ENCODE measurements around the gene SZT2. TPM values are rescaled to one million over a fixed set of nuclear protein-coding genes. Genes with fewer than 3 reads are reported as not detected.

SZT2 gene
- total and polyA plus RNA-seq, 2 of the 13 experiments (the other 11 are each of a cell fraction or from before 2014, with no cell fraction given), result 8.0 to 8.8 TPM

DNA sequence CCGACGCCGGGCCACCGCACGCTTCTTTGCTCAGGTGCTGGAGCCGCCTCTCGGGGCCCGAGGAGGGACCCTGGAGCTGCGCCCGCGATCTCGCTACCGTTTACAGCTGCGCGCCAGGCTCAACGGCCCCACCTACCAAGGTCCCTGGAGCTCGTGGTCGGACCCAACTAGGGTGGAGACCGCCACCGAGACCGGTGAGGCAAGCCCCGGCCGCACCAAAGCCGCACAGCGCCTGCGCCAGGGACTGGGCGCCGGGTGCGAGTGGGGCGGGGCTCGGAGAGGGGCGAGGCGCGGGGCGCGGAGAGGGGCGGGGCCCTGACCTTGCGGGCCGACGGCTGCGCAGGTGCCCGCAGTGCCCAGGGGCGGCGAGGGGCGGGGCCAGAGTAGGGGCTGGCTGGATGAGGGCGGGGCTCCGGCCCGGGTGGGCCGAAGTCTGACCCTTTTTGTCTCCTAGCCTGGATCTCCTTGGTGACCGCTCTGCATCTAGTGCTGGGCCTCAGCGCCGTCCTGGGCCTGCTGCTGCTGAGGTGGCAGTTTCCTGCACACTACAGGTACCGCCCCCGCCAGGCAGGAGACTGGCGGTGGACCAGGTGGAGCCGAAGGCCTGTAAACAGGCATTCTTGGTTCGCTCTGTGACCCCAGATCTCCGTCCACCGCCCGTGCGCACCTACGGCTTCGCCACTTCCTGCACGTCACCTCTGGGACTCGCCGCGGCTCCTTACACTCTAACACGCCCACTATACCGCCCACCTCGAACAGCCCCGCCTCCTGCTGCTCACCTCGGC, 40.7 kb upstream of the SZT2 start:
- peak overlapping the region; percentile 98 for H3K27ac ChIP-seq (ENCODE audit: extremely low read length, insufficient read depth, low read length)
- H3K27me3 ChIP-seq (ENCODE audit: control insufficient read depth in 1 of 2, insufficient read depth in 2 of 2, low read length in 2 of 2), result no peaks in the 10 kb centered on the region; a peak in 1 of 5 replicates
- ChIA-PET CTCF (ENCODE audit: low intra/inter-chr PET ratio, low total read pairs) (no interaction called here), POLR2A (interaction anchor here (0.6 to 4.1 kb wide), 17 partner anchors 8 to 142 kb away, joined by 3 to 32 read pairs (median 4); partner anchors contain the start of genes C1orf210, CDC20, ELOVL1 and MED8)
- no peak overlapping the region for H2AFZ ChIP-seq (ENCODE audit: low read length)
- intact Hi-C loops (cut with micrococcal nuclease; ENCODE audit: unreplicated experiment), result loop anchor here (5.0 kb wide), 1 partner anchor 112 kb away; no protein-coding TSS in a partner anchor
- H3K79me2 ChIP-seq (ENCODE audit: insufficient read depth, low read length), result no peaks in the 10 kb centered on the region
- H4K20me1 ChIP-seq (ENCODE audit: insufficient read depth, low read length), result no peaks in the 10 kb centered on the region
- FAIRE-seq, result no peak
- DNase-seq (ENCODE audit: low spot score), result peak; percentile 85
- H3K9me3 ChIP-seq (ENCODE audit: low read length), result no peaks in the 10 kb centered on the region
- in situ Hi-C loops (cut with HindIII; ENCODE audit: extremely low pct_ligation_motif_present, low pct_unique_long_range_greater_than_20kb), result no loop called here
- ATAC-seq, result peak; percentile 86
- H3K4me2 ChIP-seq (ENCODE audit: low read depth, low read length), result peak overlapping the region; percentile 97
- 0% methylated on average over 22 of the region's 72 CpGs for WGBS (ENCODE audit: low lambda C conversion rate)
- no peaks in the 10 kb centered on the region for H3K36me3 ChIP-seq (replicated peaks in 1 of 2; ENCODE audit: control insufficient read depth in 1 of 2, insufficient read depth in 2 of 2, low read length in 2 of 2)
- H3K9ac ChIP-seq (ENCODE audit: insufficient read depth, low read depth, low read length), result peak overlapping the region; percentile 97
- H3K4me1 ChIP-seq (ENCODE audit: insufficient read depth, low read length), result peaks cover 62% of the 10 kb centered on the region
- BruUV-seq (replicated peaks), result no TSS peak
- peak overlapping the region; percentile 72 to 88 (median 86) for H3K4me3 ChIP-seq (replicated peaks in 1 of 3; ENCODE audit: insufficient read depth in 1 of 3, low read depth in 2 of 3, low read length in 3 of 3)
- TF ChIP-seq ZNF451 (CRISPR knock-in tag; IDR thresholded peaks at IDR 0.05) (0 out of 2 replicates have a peak, but pooled peaks have one; percentile 17), ZNF777 (CRISPR knock-in tag; IDR thresholded peaks at IDR 0.05) (peak; percentile 74; the same call in 1 of the 2 replicates), ARNTL (CRISPR knock-in tag; IDR thresholded peaks at IDR 0.05) (peak; percentile 52; the same call in 1 of the 2 replicates), GABPA (IDR thresholded peaks at IDR 0.05; ENCODE audit: low read depth, low read length) (peak; percentile 39; the same call in 1 of the 2 replicates), GABPA (CRISPR knock-in tag; IDR thresholded peaks at IDR 0.05; ENCODE audit: low read depth) (peak; percentile 84), CEBPG (CRISPR knock-in tag; IDR thresholded peaks at IDR 0.05) (peak; percentile 69), RXRA (CRISPR knock-in tag; IDR thresholded peaks at IDR 0.05) (peak; percentile 76)
- TF ChIP-seq, protein P1, sequence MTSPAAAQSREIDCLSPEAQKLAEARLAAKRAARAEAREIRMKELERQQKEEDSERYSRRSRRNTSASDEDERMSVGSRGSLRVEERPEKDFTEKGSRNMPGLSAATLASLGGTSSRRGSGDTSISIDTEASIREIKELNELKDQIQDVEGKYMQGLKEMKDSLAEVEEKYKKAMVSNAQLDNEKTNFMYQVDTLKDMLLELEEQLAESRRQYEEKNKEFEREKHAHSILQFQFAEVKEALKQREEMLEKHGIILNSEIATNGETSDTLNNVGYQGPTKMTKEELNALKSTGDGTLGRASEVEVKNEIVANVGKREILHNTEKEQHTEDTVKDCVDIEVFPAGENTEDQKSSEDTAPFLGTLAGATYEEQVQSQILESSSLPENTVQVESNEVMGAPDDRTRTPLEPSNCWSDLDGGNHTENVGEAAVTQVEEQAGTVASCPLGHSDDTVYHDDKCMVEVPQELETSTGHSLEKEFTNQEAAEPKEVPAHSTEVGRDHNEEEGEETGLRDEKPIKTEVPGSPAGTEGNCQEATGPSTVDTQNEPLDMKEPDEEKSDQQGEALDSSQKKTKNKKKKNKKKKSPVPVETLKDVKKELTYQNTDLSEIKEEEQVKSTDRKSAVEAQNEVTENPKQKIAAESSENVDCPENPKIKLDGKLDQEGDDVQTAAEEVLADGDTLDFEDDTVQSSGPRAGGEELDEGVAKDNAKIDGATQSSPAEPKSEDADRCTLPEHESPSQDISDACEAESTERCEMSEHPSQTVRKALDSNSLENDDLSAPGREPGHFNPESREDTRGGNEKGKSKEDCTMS (CRISPR knock-in tag; conservative IDR thresholded peaks at IDR 0.05), result no peak
- TF ChIP-seq, protein P2, sequence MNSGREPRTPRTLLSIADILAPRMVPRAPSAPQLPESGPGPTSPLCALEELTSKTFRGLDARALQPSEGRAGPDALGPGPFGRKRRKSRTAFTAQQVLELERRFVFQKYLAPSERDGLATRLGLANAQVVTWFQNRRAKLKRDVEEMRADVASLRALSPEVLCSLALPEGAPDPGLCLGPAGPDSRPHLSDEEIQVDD (CRISPR knock-in tag; IDR thresholded peaks at IDR 0.05; ENCODE audit: borderline replicate concordance), result no peak
- TF ChIP-seq, protein P3, sequence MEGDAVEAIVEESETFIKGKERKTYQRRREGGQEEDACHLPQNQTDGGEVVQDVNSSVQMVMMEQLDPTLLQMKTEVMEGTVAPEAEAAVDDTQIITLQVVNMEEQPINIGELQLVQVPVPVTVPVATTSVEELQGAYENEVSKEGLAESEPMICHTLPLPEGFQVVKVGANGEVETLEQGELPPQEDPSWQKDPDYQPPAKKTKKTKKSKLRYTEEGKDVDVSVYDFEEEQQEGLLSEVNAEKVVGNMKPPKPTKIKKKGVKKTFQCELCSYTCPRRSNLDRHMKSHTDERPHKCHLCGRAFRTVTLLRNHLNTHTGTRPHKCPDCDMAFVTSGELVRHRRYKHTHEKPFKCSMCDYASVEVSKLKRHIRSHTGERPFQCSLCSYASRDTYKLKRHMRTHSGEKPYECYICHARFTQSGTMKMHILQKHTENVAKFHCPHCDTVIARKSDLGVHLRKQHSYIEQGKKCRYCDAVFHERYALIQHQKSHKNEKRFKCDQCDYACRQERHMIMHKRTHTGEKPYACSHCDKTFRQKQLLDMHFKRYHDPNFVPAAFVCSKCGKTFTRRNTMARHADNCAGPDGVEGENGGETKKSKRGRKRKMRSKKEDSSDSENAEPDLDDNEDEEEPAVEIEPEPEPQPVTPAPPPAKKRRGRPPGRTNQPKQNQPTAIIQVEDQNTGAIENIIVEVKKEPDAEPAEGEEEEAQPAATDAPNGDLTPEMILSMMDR (CRISPR knock-in tag; IDR thresholded peaks at IDR 0.05), result peak; percentile 28; the same call in 1 of the 2 replicates
- TF ChIP-seq, protein P4, sequence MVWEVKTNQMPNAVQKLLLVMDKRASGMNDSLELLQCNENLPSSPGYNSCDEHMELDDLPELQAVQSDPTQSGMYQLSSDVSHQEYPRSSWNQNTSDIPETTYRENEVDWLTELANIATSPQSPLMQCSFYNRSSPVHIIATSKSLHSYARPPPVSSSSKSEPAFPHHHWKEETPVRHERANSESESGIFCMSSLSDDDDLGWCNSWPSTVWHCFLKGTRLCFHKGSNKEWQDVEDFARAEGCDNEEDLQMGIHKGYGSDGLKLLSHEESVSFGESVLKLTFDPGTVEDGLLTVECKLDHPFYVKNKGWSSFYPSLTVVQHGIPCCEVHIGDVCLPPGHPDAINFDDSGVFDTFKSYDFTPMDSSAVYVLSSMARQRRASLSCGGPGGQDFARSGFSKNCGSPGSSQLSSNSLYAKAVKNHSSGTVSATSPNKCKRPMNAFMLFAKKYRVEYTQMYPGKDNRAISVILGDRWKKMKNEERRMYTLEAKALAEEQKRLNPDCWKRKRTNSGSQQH (CRISPR knock-in tag; IDR thresholded peaks at IDR 0.05; ENCODE audit: low read depth), result peak; percentile 65
- TF ChIP-seq, protein P5, sequence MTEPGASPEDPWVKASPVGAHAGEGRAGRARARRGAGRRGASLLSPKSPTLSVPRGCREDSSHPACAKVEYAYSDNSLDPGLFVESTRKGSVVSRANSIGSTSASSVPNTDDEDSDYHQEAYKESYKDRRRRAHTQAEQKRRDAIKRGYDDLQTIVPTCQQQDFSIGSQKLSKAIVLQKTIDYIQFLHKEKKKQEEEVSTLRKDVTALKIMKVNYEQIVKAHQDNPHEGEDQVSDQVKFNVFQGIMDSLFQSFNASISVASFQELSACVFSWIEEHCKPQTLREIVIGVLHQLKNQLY (CRISPR knock-in tag; IDR thresholded peaks at IDR 0.05), result no peak
- TF ChIP-seq, protein P6, sequence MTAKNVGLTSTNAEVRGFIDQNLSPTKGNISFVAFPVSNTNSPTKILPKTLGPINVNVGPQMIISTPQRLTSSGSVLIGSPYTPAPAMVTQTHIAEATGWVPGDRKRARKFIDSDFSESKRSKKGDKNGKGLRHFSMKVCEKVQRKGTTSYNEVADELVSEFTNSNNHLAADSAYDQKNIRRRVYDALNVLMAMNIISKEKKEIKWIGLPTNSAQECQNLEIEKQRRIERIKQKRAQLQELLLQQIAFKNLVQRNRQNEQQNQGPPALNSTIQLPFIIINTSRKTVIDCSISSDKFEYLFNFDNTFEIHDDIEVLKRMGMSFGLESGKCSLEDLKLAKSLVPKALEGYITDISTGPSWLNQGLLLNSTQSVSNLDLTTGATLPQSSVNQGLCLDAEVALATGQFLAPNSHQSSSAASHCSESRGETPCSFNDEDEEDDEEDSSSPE (CRISPR knock-in tag; IDR thresholded peaks at IDR 0.05), result peak; percentile 70
